SHP77 (cell line): ENCODE data around the gene LUC7L2.
"Not testable (repeated sequence)": the region's sequence is repeated elsewhere in the genome, so short reads cannot be mapped to it uniquely, and the experiment has no call there.

ENCODE experiments used
- DNase-seq, 2 experiments: peaks; one replicate each; lab custom pipeline; 2025; lab: John Stamatoyannopoulos, UW

LUC7L2 gene

DNA sequence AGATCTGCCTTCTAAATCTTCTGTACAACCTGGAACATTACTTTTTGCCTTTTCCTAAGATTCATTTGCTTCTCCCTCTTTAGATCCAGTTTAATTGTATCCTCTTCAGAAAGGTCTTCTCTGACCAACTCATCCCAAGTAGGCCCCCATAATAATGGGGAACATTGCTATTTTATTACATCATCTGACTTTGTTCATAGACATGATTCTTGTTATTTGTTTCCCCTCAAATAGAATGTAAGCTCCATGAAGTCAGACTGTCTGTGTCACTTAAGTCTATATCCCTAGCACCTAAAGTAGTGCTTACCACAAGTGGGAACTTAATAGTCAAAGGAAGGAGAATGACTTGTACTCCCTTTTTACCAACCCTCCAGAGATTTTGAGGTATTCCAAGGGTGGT is 37.5 kb downstream of the LUC7L2 start:
- DNase-seq: no peak

DNA sequence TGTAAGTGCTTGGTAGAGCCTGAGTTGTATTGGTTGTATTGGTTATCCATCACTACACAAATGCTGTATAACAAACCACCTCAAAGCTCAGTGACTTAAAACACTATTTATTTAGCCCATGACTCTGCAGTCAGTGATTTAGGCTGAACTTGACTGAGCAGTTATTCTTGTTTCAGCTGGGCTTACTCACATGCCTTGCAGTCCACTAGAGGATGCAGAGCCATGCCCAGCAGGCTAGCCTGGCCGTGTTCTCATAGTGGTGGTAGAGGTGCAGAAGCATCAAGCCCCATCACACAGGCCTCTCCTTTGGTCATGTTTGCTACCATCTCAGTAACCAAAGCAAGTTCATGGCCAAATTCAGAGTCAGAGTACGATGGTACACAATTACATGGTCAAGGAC is 43.9 kb downstream of the LUC7L2 start:
- DNase-seq: no peak

DNA sequence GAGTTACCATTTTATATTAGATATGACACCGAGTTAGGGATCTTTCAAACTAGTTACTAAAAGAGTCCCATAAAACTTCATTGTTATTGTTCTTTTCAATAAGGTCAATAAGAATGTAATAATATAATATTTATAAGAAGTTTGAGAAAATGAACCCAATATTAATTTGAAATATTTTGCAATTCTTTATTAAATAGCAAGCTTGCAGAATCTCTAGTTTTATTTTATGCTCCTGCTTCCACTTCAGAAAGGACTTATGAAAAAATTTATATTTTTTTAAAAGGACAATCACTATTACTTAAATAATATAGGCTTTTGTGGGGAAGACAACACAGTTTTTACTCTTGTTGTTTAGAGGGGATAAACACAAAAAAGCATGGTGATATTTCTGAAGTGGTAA is 47.9 kb downstream of the LUC7L2 start:
- no peak for DNase-seq

DNA sequence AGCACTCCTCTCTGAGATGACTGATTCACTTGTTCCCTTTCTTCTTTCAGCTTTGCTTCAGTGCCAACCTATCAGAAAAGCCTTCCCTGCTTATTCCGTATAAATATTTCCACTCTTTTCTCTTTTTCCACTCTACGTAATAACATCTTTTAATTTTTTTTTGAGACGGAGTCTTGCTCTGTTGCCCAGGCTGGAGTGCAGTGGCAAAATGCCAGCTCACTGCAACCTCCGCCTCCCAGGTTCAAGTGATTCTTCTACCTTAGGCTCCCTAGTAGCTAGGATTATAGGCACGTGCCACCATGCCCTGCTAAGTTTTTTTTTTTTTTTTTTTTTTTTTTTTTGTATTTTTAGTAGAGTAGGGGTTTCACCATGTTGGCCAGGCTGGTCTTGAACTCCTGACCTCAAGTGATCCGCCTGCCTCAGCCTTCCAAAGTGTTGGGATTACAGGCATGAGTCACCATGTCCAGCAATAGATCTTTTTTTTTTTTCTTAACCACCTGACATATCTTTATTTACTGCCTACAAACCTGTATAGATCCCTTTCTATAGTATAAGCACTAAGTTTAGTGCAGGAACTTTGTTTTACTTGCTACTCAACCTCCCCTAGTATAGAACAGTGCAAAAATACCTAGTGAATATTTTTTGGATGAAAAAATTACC is 55.2 kb downstream of the LUC7L2 start:
- not testable (repeated sequence) for DNase-seq

DNA sequence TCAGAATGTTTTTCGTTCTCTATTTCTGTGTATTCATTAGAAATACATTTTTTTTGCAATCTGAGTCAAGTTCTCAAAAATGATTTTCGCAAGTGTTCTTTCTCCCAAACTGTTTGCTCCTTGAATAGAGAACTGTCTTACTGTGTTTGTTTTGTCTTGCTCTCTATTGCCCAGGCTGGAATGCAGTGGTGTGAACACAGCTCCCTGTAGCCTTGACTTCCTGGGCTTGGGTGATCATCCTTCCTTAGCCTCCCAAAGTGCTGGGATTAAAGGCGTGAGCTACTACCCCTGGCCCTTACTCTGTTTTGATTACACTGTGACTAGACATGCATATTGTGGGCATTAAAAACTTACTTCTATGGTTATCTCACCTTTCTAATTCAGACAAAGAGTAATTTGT is 56.7 kb downstream of the LUC7L2 start:
- no peak for DNase-seq

DNA sequence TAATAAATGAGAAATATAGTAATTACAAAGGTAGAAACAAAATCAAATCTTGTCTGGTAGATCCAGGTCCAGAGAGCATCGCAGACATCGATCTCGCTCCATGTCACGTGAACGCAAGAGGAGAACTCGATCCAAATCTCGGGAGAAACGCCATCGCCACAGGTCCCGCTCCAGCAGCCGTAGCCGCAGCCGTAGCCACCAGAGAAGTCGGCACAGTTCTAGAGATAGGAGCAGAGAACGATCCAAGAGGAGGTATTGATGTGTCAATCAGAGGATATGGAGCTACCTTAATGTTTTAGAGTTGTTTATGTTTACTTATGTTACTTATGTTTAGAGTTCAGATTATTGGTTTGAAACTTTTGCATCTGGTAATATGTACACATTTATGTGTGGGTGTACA is 57.8 kb downstream of the LUC7L2 start:
- DNase-seq: no peak

DNA sequence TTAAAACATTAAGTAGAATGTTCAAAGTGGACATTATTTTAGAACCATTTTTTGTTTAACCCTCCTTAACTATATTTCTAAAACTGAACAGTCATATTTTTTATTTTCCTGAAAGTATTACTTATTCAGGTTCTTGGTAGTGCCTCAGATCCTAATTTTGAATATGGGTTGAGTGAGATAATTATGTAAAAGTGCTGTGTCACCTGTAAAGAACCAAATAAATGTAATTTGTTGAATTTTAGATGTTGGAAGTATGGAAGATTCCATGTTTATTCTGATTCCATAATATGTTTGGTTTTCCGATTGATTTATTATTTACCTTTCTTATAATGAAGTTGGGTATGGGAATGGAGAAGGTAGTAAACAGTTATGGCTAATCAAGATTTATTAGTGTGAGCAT is 61.4 kb downstream of the LUC7L2 start:
- DNase-seq: no peak

DNA sequence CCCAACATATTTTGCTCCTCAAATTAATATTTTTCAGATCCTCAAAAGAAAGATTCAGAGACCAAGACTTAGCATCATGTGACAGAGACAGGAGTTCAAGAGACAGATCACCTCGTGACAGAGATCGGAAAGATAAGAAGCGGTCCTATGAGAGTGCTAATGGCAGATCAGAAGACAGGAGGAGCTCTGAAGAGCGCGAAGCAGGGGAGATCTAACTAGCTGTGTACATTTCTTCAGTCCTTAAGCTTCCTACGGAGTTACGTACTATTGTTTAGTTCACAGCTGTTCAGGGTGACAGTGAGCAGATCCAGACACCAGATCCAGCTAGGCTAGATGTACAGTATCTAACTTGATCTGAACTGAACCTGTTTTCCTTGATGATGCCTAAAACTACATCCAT is 62.4 kb downstream of the LUC7L2 start:
- DNase-seq: no peak

DNA sequence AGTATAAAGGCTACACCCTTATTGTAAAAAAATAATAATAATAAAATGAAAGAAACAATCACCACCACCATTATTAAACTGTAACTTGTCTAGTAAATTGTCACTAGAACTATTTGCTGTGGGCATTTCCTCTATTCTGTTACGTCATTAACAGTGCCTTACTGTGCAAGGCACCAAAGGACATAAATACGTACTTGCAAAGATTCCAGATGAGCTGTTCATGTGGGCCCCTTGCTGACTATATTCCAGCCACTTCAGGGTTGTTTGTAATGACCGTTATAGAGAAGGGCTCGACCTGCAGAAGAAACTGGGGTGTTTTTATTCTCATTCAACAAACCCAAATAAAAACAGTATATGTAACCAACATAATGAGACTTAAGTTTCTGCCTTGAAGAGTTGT is 63.4 kb downstream of the LUC7L2 start:
- no peak for DNase-seq

DNA sequence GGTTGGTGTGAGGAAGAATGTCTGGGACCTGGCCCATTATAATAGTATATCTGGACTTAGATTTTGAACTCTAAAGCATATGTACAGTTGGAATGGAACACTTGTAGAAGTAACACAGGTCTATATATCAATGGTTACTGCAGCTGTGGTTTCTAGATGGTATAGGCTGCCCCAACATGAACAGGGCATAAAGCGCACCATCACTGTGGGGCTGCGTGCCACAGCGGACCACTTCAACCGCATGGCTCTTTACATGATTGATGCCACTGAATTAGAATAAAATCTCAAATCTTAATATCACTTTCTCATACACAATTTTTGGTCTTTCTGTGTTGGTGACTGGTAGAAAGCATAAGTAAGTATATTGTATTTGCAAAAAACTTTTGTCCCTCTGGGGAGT is 64.3 kb downstream of the LUC7L2 start:
- DNase-seq: no peak

DNA sequence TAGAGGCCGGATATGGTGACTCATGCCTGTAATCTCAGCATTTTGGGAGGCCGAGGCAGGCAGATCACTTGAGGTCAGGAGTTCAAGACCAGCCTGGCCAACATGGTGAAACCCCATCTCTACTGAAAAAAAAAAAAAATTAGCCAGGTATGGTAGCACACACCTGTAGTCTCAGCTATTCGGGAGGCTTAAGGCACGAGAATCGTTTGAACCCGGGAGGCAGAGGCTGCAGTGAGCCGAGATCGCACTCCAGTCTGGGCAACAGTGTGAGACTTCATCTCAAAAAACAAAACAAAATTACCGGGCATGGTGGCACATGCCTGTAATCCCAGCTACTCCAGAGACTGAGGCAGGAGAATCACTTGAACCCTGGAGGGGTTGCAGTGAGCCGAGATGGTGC is 66.0 kb downstream of the LUC7L2 start:
- DNase-seq: not testable (repeated sequence)

DNA sequence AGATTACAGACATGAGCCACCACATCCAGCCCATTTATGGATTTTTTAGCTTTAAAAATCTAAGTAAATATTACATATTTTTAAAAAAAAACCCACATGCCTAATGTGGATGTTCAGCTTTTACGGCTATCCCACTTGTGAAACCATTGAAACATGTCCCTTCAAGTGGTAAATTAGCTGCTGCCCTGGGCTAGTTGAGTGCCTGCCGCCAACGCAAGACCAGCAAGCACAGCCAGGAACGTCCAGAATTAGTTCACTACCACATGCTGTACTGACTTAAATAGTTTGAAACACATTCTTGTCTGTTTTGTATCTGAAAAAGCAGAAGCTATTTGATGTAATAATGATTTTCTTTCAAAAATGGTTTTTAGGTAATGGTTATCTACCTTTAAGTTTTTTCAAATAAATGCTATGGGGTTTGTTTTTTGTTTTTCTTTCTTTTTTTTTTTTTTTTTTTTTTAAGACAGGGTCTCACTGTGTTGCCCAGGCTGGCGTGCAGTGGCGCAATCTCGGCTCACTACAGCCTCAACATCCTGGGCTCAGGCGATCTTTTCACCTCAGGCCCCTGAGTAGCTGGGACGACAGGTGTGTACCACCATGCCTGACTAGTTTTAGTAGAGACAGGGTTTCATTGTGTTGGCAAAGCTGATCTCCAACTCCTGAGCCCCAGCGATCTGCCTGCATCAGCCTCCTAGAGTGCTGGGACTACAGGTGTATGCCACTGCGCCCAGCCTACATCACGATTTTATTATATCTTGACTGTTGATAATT is 66.7 kb downstream of the LUC7L2 start:
- DNase-seq: no peak

DNA sequence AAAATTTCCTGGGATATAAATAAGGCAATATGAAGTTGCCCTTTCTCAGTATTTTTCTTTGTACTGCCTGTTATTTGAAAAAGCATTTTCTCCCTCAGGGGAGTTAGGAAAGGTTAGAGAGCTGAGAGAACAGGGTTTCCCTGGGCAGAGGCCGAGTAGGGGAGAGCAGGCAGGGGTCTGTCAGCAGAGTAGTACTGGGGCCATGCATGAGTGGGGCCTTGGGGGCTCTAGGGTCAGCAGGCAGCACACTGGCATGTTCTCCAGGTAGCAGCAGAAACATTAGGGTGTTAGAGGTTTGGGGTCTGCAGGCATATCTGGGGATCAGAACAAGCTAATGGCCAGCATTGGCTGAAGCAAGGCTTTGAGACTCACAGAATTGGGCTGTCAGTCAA is 67.3 kb downstream of the LUC7L2 start:
- no peak for DNase-seq

DNA sequence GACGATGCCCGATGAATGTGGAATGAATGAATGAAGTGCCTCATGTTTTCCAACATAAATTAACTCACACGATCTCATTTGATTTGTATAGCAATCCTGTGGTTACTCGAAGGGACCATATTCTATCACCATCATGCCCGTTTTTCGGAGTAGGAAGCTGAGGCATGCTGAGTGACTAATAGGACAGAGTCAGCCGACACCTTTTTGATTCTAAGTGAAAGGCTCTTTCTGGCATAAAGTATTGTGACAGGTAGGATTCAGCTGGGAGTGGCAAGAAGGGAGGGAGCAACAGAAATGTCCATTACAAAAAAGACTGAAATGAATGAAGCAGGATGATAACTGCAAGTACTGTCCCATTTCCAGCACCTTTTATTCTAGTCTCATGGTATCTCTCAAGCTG is 68.1 kb downstream of the LUC7L2 start:
- no peak for DNase-seq

DNA sequence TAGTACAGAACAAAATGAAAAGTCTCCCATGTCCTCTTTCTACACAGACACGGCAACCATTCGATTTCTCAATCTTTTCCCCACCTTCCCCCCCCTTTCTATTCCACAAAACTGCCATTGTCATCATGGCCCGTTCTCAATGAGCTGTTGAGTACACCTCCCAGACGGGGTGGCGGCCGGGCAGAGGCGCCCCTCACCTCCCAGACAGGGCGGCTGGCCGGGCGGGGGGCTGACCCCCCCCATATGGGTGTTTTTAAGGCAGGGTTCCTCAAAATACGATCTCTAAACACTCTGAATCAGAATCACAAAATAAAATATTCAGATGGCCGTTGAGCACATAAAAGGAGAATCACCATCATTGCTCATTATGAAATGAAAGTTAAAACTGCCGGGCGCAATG is 70.0 kb downstream of the LUC7L2 start:
- DNase-seq: not testable (repeated sequence)

DNA sequence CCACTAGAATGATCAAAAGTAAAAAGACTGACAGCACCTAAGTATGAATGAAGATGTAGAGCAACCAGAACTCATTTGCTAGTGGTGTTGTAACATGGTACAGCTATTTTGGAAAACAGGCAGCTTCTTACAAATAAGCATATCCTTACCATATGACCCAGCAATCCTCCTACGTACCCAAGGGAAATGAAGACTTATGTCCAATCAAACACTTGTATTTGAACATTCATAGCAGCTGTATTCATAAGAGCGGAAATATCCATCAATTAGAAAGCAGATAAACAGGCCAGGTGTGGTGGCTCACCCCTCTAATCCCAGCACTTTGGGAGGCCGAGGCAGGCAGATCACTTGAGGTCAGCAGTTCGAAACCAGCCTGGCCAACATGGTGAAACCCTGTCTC is 70.7 kb downstream of the LUC7L2 start:
- no peak for DNase-seq

DNA sequence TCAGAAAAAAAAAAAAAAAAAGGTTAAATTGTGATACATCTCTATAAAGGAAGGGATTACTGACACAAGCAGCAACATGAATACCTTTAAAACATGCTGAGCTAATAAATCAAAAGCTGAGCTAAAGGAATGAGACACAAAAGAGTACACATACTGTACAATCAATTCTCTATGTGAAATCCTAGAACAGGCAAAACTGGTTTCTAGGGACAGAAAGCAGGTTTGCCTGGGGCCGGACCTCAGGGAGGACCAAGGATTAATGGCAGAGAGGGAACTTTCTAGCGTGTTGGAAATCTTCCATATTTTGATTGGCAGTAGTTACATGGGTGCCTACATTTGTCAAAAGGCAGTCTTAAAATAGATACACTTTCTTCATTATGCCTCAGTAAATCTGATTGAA is 71.3 kb downstream of the LUC7L2 start:
- no peak for DNase-seq

DNA sequence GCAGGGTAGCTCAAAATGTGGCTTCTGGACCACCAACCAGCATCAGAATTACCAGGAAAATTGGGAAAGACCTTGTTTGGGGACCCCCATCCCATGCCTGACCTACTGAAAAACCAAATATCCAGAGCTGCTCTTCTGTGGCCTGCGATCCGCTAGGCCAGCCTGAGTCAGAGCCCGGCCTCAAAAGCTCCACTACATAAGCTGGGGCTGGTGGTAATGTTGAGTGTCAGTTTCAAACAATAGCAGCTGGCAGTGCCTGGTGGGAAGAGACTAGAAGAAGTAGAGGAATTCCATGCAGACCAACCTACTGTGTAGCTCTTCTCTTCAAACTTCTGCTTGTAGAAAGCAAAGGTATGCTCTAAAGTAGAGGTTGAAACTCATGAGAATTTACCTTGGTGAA is 71.8 kb downstream of the LUC7L2 start:
- DNase-seq: no peak

DNA sequence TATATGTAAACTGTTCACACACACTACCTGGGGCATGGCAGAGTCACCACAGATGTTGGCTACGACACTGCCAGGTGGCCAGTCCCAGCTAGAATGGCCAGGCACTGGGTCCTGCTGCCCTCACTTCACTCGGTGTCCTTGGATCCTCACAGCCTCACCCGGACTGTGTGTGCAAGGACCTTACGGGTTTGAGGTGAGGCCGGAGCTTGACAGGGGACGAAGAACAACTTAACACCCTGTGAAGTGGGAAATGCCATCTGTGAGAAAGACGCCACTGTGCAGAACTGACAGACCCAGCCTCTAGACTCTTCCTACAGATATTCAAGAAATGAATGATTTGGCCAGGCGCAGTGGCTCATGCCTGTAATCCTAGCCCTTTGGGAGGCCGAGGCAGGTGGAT is 77.1 kb downstream of the LUC7L2 start:
- DNase-seq: no peak

DNA sequence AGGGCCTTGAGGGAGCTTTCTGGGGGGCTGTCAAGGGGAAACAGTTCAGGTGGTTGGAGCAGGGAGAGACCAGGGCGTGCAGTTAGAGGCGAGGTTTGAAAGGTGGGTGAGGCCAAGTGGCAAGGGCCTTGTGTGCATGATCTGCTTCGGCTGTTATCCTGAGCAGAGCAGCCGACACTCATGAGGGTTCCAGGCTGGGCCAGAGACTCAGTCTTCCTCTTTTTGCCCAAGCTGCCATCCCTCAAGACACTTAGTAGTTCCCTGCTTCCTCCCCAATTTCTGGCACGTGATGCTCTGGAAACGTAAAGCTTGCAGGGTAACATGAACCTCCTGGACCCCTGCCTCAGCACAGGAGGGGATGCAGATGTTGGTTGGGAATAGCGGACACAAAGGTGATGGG is 79.7 kb downstream of the LUC7L2 start:
- no peak for DNase-seq

DNA sequence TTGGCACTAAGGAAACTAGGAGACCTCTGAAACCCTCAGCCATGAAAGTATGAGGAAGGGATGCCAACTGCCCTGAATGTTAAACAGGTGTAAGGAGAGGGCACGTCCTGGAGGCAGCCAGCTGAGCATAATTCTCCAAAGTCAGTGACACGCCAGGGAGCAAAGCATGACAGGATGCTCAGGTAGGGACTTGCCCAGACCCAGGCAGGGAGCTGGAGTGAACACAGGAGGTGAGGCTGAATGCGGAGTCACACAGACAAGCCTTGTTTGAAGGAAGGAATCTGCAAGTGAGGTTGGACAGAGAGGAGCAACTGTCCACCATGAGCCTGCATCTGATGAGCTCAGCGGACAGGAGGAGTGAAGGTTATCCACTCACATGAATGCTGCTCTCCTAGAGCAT is 82.3 kb downstream of the LUC7L2 start:
- DNase-seq: no peak

DNA sequence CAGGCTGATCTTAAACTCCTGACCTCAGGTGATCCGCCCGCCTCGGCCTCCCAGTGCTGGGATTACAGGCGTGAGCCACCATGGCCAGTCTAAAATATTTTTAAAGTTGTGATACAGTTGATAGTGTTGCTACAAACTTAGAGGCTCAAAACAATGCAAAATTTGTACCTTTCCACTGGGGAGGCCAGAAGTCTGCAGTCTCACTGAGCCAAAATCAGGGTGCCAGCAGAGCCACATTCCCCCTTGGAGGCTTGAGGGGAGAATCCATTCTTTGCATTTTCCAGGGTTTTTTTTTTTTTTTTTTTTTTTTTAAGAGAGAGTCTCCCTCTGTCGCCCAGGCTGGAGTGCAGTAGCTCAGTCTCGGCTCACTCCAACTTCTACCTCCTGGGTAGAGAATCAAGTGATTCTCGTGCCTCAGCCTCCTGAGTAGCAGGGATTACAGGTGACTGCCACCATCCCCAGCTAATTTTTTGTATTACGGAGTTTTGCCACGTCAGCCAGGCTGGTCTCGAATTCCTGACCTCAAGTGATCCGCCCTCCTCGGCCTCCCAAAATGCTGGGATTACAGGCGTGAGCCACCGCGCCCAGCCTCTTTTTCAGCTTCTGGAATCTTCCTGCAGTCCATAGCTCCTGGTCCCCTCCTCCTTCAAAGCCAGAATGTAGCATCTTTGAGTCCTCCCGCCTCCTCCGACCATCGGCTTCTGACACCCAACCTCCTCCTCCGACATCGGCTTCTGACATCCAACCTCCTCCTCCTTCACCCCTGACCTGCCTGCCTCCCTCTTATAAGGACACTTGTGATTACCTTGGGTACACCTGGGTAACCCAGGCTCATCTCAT is 86.6 kb downstream of the LUC7L2 start:
- DNase-seq: no peak

DNA sequence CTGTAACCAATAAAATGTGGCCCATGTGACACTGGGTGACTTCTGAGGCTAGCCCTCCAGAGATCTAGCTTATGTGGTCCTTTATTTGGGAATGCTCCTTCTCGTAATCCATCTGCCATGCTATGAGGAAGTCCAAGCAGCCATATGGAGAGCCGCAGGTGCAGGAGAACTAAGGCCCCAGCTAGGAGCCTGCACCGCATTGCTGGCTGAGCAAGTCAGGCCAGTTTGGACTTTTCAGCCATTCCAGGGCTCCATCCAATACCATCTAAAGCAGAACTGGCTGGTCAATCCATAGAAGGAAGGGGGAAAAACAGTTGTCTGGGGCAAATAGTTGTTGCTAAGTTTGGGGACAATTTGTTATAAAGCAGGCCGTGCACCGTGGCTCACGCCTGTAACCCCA is 91.2 kb downstream of the LUC7L2 start:
- no peak for DNase-seq
